HG02885 (cell line): ENCODE results near the gene GCG.

ENCODE experiments used
- ATAC-seq: cut with Tn5 transposase; IDR thresholded peaks from one replicate; pipeline ENCODE4 v1.9.1; 2021; ENCODE audit warnings: mild to moderate bottlenecking; ENCODE audit not compliant: unreplicated experiment, poor library complexity

Gene GCG

DNA sequence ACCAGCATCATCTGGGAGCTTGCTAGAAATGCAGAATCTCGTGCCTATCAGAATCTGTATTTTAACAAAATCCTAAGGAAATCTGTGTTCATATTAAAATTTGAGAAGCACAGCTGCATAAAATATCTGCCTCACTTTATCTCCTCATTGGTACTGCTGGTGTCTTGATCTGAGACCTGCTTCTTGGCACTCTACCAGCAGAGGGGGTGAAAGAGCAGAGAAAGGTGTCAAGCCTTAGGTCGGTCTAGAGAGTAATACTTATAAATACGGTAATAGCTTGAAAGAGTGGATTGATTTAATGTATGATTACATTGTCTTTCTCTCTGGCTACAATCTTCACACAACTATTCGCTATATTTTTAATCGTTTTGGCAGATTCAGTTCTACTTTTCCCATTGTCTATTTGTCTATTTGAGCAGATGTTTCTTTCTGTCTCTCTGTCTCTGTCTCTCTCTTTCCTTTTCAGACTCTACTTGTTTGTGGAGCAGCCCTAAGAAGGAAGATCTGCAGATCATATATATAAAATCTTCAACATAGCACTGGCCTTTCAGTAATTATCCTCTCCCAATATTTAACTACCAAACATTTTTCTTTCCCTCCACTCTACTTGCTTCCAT lies 1.7 kb upstream of the GCG start:
- peak; percentile 99 for ATAC-seq

DNA sequence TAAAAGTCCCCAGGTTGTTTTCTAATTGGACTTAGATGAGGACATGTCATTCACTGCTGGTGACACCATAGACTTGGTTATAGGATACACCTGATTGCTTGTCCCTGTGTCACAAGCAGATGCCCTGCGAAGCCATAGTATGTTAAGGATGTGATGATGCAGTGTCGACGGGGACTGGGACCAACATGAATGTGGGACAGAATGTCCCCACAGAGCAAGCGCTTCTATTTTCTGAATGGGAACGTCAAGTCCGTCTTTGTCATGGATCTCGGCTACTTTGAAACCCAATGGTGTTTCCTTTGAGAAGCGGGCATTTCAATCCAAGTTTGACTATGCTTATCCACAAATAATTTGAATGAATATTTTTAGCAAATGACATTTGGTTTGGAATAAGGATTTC lies 2.1 kb downstream of the GCG start:
- no peak for ATAC-seq

DNA sequence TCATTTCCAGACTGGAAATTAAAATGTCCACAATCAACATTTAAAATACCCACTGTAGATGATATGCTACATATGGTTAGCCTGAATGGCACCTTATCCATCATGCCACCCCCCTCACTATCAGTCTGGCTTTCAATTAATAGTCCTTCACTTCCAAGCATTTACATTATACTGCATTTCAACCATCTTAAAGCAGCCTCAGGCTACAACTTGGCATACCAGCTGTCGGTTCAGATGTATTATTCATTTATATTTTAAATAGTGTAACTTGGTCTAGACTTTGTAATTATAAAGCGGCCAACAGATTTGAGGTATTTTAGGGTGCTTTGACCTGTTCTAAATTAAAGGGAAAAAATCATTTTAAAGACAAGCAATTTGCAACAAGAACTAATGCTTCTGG lies 2.6 kb downstream of the GCG start:
- no peak for ATAC-seq

DNA sequence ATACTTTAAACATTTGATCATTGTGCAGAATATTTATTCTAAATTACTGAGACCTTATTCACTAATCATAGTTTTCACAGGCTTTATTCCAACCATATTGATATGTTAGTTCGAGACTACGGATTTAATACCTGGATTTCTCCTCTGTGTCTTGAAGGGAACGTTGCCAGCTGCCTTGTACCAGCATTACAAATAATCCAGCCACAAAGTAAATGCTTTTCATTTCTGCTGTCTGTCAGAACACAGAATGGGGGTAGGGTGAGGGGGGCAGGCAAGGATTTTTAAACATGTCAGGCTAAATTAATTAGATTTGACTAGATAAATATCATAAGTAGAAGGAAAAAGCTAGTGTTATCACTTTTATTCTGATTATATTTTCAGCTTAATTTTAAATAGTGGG lies 3.1 kb downstream of the GCG start:
- ATAC-seq, result no peak

DNA sequence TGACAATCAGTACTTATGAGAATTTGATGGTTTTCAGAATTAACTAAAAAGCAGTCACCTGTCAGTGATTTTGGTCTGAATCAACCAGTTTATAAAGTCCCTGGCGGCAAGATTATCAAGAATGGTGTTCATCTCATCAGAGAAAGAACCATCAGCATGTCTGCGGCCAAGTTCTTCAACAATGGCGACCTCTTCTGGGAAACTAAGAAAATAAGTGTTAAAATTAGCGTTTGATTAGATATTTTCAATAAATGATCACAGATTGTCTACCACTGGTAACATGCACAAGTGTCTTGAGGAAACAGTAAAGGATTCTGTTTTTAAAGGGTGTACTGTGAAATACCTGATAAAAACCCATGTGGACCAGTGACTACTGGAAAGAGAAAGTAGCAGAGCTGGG lies 8.1 kb downstream of the GCG start:
- no peak for ATAC-seq

DNA sequence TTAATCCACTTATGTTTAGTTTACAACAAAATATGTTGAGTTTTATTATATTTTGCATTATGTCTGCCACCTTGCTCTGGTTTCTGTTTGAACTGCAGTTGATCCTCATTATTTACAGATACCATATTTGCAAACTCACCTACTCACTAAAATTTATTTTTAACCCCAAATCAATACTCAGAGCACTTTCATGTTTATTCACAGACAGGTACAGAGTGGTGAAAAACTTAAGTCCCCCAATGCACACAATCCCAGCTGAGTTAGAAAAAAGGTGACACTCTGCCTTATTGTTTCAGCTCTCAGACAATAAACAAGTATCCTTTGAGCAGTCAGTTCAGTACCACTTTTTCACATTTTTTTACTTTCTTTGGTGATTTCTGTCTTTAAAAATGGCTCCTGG lies 13.7 kb downstream of the GCG start:
- no peak for ATAC-seq

DNA sequence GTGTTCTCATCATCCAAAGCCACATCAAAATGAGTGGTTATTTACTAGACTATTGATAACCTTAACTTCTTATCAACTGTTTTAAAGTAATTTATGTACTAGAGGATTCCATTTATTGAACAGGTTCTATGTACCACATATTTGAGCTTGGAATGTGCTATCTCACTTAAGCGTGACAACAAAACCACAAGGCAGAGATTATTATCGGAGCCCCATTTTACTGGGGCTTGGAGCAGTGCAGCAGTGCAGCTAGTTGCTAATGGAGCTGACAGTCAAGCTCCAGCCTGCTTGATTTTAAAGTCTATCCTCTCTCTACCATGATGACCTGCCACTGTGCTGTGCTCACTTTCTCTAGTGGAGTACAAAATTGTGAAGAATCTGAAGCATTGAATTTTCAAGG lies 24.6 kb downstream of the GCG start:
- no peak for ATAC-seq

DNA sequence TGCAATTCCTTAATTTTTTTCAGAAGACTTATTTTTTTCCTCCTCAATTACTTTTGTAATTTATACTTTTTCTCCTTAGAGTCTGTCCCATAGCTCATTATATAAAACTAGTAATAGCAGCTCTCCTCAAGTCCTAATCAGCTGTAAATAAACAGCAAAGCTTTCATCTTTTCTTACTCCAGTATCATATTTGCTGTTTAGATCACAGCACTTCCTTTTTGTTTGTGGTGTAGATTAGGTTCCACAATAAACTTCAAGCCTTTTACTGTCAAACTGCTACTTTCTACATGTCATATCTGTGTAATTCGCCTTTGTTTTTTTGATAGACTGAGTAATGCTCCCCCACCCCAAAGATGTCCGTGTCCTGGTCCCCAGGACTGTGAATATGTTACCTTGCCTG lies 25.5 kb downstream of the GCG start:
- ATAC-seq, result peak; percentile 20

DNA sequence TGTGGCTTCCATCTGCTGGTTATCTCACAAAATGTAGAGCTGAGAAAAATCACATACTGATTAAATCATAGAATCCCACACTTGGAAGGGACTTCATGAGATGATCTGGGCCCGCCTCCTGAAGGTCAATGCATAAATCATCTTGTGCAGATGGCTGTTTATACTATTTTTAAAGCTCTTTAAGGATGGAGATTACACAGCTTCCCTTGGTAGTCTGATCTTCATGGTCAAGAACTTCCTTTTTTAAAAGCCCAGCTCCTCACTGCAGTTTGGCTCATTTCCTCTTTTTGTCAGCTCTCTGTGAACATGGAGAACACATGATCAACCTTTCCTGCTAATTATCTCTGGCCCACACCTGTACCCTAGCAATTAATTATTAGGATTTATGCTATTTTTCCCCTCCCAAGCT lies 25.9 kb downstream of the GCG start:
- ATAC-seq, result peak; percentile 96

DNA sequence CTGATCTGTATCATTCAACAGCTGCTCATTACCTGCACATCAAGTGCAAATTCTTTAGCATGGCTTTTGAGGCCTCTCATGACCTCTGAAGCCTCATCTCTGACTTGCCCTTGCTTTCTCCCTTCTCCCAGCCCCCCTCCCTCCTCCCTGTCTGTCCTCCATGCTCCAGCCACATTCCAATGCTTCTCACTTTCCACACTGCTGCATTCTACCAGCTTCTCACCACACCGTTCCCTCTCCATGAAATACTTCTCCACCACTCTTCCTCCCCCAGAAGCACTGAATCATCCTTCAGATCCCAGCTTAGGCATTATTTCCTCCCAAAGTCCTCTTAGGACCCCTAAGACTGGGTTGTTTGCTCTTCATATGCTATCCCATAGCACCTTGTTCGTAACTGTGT lies 26.9 kb downstream of the GCG start:
- ATAC-seq, result no peak

DNA sequence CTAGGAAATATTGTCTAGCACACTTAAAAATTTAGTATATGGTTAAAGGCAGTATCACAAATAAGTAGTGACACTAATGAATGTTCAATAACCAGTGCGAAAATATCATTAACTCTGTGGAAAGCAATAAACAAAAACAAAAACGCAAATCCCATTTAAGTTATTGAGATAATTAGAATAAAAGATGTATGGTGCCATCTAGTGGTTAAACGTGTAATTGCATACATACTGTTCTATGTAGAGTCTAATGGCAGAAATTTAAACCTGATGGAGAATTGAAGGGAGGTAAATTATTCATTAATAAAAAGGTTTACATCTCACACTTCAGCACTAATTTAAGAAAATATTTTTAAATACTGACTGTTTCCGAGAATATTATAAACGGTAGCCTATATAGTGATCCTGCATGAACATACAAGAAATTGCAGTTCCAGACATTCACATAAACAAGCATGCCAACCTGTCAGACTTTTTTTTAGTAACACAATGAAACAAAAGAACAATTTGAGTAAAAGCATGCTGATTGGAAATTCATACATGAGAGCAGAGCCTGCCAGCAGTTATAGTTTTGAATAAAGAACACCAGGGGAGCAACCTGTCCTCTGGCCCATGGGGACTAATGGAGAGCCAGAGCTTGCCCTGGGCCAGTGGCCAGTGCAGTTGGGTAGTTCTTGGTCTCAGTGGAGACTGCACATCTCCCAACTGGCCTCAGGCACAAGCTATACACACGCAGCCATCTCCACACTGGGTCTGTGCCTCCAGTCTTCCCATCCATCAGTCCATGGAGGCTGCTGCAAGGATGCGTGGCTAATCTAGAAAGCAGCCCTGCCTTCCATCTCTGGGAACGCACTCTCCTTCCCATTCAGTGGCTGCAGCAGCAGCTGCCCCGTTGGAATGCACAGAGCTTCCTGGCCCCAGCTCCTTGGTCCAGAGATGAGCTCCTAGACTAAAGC lies 28.0 kb downstream of the GCG start:
- ATAC-seq, result peak; percentile 42

DNA sequence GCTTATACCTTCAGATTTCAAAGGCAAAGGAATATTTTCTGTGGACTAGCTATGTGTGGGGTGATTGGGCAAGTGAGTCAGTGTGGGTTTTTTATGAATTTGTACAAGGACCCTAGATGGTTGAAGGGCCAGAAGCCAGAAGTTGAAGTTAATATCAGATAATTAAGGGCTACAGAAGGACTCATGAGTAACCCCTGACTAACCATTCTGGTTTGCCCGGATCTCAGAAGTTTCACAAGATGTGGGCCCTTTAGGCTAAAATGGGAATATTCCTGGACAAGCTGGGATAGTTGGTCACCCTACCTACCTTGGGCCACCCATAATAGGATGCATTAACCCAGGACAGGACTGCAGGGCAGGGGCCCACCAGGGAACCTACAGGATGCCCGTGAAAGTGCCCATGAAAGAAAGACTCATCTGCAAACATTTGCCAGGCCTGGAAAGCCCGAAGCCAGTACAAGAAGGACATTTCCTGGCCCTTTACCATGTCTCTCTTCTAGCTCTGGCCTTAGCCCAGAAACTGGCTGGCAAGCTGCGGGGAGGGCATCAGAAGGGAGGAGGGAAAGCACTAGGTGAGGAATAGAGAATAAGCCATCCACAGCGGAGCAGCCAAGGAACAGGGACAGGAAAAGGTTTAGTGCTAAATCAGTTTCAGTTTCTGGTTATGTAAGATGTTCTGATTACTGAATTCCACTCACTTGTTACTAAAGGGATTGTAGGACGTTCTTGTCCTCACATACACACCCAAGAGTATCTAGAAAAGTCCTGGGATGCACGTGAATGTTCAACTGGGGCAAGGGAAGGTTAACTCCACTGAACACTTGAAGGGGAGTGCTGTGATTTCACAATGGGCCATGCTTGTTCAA lies 33.6 kb downstream of the GCG start:
- no peak for ATAC-seq

DNA sequence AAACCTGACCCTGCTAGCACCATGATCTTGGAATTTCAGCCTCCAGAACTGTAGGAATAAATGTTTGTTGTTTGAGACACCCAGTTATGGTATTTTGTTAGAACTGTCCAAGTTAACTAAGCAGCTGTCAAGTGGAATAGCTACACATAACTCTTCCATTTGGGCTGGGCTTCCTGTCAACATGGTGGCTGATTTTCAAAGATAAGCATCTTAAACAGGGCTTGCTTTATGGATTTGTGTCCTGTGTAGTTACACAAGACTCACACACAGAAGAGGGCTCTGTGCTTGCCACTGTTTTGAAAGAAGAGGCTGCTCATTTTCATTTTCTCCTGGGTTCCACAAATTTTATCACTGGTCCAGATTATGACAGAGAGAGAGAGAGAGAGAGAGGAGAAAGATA lies 35.7 kb downstream of the GCG start:
- ATAC-seq, result no peak

DNA sequence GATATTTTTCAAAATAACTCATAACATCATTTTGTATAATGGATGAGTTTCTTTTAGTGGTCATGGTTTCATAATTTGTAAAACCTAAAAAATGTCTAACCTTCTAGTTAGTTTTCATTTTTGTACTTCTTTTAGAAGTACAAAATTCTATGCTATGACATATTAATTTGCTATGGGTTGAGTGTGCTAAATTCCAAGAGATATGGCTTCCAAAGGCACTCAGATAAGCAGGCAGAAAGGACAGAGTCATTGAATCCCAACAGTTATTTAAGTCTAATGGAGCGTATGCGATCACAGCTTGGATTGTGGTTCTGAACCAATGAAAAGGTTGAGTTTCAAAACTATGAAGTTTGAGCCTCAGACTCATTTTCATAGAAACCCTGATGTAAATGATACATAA lies 37.0 kb downstream of the GCG start:
- no peak for ATAC-seq

DNA sequence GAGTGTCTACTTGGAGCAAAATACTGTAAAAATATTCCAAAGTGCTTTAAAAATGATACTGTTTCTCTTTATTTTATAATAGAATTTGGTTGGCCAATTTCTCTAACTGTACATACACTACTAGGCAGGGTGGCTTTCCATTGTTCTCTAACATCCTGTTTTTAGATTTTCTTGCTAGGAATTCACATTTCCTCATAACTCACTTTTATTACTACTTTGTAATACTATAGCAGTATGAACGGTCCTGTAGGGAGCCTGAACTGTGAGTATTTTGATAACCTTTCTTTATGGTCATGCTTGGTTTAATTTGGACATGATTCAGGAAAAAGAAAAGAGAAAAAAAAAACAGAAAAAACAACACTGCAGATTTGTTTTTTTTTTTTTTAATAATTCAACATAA lies 37.8 kb downstream of the GCG start:
- no peak for ATAC-seq

DNA sequence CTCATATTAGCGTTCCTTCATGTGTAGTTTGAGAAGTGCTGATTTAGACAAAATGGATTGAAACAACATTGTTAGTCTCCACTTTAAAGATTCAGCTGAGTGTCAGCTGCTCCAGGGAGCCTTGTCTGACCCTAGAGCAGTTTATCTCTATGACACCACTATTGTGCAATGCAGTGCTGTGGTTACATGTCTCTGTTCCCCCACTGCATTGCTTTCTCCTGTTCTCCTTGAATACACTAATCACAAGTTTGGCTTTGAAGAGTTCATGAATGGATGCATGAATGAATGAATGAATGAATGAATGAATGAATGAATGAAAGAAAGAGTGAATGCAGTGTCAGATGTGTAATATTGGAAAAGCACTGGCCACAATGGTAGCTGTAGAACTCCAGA lies 38.3 kb downstream of the GCG start:
- no peak for ATAC-seq

DNA sequence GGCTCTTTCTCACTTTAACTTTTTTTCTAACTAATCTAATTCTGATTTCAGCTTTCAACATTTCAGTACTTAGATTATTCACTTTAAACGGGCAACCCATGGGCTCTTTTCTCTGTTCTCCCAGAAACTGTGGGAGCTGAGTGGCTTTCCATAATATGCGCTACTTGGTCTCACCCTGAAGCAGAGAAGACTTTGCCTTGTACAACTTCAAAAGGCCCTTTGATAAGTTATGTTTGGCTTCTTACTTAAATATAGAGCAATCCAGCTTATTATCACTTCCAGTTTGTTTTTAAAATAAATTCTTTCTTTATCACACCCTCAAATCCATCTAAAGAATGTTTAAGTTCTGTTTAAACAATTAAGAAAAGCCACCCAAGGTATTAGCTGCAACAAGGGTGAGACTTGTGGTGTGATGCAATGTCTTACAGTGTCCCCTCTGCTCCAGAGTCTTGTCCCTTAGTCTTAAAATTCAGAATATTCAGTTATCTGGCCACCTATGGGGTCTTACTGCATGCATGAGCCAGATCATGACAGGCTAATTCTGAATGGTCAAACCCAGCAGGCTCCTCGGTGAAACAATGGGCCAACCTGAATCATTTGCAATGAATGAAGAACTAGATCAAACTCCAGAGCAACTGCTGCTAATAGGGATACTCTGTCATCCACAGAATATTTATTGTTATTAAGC lies 38.8 kb downstream of the GCG start:
- ATAC-seq, result no peak

DNA sequence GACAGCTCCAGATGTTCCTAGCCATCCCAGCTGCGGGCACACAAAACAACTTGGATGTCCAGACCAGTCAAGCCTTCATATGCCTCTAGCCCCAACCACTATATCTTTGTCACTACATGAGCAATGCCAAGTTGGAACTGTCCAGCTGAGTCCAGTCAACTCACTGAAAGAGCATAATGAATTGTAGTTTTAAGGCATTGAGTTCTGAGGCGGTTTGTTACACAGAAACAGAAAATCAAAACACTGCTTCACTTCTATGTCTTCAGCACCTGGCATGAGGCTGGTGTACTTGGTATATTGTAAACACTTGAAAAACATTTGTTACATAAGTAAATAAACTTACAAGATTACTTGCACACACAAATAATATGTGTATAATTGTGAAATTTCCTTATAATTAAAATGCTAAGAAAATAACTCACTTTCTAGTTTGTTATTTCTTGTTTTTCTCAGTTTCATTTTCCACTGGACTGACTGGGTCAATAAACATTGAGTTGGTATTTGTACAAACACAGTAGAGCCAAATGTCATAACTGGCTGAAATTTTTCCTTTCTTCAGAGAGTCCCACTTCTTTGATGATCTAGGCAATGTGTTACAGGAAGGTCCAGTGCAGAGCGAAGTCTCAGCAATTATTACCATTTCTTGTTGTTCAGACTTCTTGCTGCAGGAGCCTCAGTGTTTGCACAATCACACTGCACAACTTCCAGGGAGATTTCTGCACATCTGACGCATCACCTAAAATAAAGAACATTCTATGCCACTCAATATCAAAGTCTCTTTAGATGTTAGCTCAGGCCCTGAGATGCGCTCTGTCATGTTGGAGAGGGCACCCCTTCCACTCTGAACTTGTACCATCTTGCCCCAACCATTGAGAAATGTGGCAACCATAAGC lies 39.8 kb downstream of the GCG start:
- ATAC-seq, result no peak

DNA sequence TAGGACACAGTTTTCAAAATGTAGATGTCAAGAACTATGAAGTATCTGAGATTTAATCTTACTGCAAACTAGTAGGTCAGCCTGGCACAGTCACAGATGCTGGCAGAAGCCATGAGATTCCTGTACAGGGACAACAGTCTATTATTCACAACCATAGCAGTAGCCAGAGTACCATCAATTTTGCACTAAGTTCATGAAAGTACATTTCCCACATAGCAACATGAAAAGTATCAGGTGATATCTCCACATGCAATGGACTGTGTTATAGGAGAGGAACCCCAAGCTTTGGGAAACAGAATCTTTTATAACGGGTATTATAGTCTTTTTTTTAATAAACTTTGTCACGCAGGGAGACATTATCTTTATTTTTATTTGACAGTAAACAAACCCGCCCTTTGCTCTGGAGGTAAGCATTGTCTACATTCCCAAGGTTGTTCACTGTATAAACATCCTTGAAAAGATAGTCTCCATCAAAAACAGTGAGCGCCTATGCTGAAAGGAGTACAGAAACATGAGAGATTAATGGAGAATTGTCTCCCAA lies 44.6 kb downstream of the GCG start:
- no peak for ATAC-seq
